NCI-H146 treated with DMSO at 0.1 percent for 48 hours (cell line): ENCODE results near the gene STX1A.
"Not testable (repeated sequence)": the region's sequence is repeated elsewhere in the genome, so short reads cannot be mapped to it uniquely, and the experiment has no call there.

Experiments used
- DNase-seq: peaks from one replicate; lab custom pipeline; 2025; ENCODE audit not compliant: unreplicated experiment; lab: John Stamatoyannopoulos, UW

The STX1A gene

DNA sequence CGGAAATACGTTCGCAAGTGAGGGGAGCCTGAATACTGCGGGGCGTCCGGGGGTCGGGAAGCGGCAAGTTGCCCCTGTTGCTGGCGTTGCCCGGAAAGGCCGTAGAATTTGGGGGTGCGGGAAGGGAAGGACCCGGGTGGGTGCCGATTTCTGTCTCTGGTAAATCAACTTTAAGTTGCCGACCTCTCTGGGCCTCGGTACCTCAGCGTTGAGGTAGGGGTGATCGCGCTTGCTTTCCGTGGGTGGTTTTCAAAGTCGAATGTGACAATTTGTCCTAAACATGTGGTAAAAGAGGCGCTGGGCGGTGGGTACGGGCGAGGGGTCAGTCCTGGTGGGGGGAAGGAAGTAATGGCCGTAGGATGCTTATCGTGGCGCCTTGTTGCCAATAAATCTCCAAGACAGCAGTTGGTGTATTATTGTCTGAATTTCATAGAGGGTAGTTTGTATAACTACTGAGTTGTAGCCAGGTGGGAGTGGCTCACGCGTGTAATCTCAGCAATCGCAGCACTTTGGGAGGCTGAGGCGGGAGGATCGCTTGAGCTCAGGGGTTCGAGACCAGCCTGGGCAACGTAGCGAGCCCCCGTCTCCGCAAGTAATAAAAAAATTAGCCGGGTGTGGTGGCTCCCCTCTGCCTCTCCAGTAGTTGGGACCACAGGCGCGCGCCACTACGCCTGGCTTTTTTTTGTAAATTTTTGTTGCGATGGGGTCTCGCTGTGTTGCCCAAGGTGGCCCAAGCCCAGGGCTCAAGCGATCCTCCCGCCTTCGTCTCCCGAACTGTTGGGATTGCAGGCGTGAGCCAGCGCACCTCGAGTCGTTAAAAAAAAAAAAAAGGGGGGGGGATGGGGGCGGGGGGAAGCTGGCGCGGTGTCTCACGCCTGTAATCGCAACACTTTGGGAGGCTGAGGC lies 35.4 kb downstream of the STX1A start:
- DNase-seq: no peak

DNA sequence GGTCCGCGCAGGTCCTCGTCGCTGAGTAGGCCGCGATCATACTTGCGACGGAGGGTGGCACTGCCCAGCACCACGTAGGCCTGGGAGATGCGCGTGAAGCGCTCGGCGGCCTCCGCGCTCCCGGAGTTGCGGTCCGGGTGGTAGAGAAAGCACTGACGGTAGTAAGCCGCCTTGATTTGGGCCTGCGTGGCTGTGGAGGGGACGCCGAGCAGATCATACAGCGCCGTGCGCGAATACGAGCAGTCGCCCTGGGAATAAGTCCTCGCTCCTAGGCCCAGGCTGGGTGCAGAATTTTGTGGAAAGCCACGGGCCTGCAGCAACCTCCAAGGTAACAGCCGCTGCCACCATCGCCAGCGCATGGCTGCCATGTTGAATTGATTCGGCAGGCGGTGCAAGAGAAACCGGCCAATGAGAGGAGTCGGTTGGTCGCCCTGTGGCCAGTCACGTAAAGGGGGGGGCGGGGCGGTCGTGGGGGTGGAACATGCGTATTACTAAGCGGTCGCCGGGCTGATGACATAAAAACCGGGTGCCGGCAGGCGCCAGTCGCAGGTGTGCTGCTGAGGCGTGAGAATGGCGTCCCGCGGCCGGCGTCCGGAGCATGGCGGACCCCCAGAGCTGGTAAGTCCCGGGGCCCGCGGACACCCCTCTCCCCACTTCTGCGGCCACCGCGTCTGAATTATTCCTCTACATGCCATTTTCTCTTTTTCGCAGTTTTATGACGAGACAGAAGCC lies 36.2 kb downstream of the STX1A start, which contains the start of the genes BUD23 and DNAJC30:
TSS of gene BUD23 (plus strand) at position 542 of the 732 bp plus-strand sequence. CDS start at position 571, 29 bp downstream.
TSS of gene DNAJC30 (minus strand) at position 398 of the 732 bp plus-strand sequence. CDS start at position 368, 30 bp downstream.
- peak; percentile 86 for DNase-seq

DNA sequence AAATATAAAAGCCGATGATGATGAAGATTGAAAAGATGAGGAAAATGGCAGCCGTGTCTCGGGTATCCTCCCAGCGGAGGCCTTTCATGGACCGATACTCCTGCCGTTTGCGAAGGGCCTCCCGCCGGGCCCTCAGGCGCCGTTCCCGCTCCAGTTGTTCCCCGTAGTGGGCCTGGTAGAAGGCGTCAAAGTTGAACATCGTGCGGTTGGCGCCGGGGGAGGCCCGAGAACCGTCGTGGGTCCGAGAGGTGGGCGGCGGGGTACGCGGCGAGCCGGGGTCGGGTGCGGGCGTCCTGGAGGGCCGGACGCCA lies 36.8 kb downstream of the STX1A start:
- no peak for DNase-seq

DNA sequence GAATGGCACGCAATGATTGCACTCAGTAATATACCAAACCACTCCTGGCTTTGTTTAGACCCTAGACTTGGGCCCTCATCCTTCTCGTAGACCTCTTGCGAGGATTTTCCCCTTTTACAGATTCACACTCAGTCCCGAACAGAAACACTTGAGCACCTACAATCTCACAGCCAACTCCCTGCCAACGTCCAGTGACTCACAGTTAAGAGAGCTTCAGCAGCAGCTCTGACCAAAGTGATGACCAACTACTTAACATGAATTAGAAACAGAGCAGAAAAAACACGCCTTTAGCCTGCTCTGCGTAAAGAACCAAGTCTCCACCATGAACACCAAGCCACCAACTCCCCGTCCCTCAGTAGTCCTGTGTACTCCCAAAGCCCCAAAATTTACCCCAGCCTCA lies 38.4 kb downstream of the STX1A start:
- DNase-seq: no peak

DNA sequence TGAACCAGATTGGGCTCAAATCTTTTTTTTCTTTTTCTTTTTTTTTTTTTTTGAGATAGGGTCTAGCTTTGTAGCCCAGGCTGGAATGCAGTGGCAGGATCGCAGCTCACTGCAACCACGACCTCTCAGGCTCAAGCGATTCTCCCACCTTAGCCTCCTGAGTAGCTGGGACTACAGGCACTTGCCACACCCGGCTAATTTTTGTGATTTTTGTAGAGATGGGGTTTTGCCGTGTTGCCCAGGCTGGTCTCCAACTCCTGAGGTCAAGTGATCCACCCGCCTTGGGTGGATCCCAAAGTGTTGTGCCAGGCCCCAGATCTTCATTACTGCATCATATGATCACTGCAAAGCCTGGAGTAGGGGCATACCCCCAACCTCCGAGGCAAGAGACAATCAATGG lies 39.0 kb downstream of the STX1A start:
- no peak for DNase-seq

DNA sequence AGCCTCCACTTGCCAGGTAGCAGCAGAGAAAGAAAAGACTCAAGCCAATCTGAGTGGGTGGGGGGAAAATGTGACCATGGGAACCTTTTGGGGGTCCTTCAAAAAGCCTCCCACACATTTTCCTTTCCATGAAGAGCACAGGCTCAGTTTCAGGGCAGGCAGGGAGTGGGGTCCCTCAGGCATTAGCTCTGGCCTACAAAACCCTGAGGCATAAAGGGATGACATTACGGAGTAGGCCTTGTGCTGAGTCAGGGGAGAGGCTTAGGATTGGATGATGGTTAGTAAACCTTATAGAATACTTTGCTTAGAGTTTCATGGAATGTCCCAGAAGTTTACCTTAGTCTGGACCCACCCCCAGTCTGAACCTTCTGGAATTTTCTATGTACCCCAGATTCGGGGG lies 39.8 kb downstream of the STX1A start:
- no peak for DNase-seq

DNA sequence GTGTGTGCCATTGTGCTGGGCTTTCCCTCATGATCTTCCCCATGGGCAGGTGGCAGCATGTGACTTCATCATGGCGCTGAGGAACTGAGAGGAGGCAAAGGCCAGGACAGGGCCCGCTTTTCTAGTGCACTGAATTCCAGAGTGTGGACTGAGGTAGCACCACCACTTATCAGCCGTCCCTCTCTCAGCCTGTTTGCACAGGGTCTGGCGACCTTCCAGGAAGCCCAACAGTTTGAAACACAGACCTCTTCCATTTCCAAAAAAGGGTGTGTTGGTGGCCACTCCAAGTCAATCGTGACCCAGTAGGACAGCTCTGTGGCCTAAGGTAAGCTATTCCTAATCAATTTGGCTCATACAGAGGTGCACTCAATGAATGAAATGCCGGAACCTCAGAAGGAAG lies 40.6 kb downstream of the STX1A start:
- DNase-seq: no peak

DNA sequence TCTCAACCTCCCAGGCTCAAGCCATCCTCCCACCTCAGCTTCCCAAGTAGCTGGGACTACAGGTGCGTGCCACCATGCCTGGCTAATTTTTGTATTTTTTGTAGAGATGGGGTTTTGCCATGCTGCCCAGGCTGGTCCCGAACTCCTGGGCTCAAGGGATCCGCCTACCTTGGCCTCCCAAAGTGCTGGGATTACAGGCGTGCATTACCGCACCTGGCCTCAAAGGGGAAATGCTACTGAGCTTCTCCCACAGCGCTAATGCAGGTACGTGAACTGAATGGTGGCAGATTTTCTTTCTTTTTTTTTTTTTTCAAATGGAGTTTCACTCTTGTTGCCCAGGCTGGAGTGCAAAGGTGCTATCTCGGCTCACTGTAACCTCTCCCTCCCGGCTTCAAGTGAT lies 43.4 kb downstream of the STX1A start:
- DNase-seq: not testable (repeated sequence)

DNA sequence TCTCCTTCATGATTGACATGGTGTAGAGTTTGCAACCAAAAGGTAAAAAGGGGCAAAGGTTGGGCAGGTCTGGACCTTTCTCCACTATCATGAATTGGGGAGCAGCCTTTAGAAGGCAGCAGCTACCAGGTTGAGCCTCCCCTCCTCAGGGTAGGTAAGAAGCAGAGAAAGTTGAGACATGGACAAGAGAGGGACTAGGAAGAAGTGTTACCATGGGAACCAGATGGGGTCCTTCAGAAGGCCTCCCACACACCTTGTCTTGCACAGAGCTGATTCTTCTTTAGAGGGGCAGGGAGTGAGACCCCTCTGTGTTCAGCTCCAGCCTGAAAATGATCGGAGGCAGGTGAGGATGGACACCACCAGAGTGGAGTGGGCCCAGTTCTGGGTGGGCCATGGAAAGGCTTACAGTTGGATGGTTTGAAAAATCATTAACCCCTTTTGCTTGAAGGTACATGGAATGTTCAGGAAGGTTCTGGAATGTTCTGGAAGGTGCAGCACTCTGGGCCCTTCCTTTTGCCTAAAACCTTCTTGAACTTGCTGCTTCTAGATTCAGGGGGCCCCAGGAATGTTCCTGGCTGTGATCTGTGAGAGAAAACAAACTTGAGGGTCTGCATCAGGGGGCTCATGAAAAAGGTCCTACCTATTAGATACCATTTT lies 44.9 kb downstream of the STX1A start:
- no peak for DNase-seq

DNA sequence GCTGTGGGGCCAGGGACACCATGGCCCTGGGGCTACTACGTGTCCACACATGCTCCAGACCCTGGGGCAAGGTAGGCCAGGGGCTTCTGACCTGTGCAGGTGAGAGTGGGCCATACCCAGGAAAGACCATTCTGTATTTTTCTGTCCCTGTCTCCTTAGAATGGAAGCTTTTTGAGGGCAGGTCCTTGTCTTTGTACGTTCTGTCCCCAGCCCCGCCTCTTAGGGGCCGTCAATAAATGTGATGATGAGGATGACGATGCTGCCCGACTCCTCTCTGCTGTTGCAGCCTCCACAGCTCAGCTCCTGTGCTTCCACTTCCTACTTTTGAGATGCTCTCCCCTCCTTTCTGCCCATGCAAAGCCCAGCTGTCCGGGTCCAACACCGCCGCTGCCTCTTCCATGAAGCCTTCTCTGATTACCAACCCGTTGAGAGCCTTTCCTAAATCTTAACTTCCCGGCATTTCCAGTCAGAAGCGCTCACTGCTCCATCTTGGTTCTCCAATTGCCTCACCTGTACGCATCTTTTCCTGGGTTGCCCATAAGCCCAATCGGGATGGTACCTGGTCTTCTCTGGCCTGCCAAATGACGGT lies 47.5 kb downstream of the STX1A start:
- DNase-seq: no peak

DNA sequence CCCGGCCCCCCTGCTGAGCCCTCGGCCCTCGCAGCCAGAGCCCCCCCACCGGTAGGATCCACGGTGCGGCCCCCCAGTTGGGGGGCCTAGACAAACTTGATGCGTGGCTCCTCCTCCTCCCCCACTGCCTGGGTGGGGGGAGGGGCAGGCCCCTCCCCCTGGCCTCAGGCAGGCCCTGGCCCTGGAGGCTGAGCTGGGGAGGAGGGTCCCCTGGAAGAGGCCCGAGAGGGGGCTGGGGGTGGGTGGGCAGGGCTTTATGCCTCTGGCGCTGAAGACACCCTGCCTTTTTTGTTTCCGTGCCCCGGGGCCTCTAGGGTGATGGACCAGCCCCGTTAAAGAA lies 48.2 kb downstream of the STX1A start:
- DNase-seq: no peak

DNA sequence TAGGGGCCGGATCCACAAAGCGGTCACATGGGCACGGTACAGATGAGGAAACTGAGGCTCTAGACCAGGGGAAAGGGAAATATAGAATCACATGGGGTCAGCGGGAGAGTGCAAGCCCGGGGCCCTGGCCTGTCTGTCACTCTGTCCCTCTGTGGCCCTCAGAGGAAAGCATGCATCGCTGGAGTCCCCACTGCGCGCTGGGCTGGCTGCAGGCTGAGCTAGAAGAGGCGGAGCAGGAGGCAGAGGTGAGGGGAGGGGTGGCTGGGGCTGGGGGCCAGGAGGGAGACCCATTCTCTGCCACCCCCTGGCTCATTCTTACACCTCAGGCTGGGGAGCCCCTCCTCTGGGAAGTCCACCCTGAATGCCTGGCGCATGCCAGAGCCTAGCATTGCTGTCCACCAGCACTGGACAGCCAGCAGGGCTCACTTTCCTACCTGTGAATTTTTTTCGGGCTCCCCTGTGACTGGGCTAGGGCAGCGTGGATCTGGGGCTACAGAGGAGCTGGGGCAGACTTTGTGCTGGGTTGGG lies 49.5 kb downstream of the STX1A start:
- no peak for DNase-seq

DNA sequence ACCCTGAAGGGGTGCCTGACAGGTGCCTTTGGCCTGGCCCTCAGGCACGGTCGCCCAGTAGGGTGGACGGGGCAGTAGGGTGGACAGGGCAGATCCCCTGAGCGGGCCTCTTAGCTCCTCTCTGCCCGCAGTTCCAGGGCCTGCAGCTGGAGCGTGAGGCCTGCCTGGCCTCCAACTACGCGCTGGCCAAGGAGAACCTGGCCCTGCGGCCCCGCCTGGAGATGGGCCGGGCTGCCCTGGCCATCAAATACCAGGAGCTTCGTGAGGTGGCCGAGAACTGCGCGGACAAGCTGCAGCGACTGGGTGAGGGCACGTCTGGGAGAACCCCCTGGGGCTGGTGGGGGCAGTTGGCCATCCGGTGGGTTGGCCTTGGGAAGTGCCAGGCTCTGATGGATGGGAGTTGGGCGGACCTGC lies 50.2 kb downstream of the STX1A start:
- DNase-seq: no peak

DNA sequence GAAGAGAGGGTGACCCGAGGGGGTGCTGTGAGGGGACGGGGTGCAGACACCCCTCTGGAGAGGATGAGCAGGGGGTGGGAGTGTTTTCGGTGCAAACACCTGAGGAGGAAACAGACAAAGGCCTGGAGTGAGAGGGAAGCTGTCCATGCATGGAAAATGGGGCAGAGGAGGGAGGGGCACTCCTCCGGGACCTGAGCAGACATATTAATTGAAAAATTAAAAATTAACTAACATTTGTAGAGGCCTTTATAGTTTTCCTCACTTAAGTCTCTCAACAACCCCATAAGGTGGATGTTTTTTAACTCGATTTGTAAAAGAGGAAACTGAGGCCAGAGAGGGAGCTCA lies 50.6 kb downstream of the STX1A start:
- no peak for DNase-seq

DNA sequence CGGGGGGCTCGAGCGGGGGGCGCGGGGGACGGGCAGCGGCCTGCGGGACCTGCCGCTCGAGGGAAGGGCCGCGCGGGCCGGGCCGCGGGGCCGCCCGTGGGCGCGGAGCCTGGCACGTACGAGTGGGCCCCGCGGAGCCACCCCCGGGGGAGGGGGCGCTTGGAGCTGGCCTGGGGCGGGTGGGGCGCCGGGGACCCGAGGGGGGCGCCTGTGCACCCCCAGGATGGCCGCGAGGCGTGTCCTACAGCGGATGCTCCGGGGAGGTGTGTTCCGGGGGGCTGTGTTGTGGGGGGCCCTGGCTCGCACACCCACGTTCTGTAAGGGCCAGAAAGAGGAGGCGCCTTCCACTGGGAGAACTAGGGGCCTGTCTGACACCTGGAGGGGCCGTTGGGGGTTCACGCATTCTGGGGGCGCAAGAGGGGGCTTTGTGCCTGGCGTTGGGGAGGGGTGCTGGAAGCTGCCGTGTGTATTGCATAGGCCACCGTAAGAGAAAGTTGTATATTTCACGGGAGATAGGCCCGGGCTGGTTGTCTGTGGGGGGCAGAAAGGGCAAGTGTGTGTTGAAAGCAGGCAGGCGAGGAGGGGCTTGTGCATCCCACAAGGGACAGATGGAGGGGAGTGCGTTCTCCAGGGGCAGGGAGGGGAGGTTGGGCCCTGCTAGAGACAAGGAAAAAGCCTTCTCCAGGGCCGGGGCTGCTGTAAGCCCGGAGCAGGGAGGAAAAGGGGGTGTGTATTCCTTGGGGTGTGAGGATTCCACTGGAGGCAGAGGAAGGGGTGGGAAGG lies 51.2 kb downstream of the STX1A start:
- no peak for DNase-seq

DNA sequence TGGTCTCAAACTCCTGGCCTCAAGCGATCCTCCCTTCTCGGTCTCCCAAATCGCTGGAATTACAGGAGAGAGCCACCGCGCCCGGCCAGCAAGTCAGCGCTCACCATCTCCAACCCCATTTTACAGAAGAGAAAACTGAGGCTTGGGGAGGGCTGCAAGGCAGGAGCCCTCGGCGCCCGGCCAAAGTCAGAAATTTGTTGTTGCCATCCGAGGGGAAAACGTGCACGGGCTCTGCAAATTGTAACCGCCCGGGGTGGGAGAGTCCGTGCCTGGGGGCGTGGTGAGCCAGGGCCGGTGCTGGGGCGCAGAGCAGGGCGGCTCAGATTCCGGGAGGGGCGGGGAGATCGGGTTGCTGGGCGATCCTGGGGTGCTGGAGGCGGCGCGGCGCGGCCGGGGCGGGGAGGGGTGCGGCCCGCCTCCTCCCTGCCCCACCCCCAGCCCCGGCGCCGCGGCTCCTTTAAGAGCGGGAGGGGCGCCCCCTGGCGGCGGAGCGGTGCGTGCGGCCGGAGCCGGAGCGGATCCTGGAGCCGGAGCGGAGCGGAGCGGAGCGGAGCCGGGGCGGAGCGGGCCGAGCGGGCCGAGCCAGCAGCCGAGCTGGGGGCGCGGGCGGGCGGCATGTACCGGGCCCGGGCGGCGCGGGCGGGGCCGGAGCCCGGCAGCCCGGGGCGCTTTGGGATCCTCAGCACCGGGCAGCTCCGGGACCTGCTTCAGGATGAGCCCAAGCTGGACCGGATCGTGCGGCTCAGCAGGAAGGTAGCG lies 51.9 kb downstream of the STX1A start, which contains the start of gene VPS37D:
TSS of gene VPS37D (plus strand) at position 488 of the 759 bp plus-strand sequence. CDS start at position 616, 128 bp downstream.
- DNase-seq: peak; percentile 64

DNA sequence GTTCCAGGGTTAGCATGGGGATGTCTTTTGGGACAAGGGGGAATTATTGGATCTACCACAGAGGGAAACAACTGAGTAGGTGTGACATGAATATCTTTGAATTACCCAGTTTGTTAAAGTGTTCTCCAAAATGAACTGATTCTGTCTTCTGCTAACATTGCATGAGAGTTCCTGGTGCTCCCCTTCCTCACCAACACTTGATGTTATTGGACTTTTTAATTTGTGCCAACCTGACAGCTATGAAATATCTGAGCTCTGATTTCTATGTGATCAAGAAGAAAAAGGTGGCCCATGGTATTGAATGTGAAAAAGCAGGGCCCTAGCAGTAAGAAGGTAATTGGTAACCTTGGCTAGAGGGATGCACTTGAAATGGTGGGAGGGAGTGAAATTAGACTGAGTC lies 56.4 kb downstream of the STX1A start:
- no peak for DNase-seq

DNA sequence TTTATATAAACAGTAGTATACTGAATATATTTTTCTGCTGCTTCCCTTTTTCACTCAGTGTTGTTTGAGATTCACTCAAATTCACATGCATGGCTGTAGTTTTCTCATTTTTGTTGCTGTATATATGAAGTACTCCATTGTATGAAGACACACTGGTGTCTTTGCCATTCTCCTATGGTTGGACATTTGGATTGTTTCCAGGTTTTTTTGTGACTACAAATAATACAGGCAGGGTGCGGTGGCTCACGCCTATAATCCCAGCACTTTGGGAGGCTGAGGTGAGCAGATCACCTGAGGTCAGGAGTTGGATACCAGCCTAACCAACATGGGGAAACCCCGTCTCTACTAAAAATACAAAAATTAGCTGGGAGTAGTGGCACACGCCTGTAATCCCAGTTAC lies 58.9 kb downstream of the STX1A start:
- peak; percentile 5 for DNase-seq

DNA sequence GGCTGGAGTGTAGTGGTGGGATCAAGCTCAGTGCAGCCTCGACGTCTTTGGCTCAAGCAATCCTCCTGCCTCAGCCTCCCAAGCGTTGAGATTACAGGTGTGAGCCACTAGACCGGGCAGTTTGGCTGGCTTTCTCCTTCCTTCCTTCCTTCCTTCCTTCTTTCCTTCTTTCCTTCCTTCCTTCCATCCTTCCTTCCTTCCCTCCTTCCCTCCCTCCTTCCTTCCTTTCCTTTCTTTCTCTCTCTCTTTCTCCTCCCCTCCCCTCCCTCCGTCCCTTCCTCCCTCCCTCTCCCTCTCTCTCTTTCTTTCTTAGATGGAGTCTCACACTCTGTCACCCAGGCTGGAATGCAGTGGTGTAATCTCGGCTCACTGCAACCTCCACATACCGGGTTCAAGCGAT lies 59.5 kb downstream of the STX1A start:
- DNase-seq: no peak

DNA sequence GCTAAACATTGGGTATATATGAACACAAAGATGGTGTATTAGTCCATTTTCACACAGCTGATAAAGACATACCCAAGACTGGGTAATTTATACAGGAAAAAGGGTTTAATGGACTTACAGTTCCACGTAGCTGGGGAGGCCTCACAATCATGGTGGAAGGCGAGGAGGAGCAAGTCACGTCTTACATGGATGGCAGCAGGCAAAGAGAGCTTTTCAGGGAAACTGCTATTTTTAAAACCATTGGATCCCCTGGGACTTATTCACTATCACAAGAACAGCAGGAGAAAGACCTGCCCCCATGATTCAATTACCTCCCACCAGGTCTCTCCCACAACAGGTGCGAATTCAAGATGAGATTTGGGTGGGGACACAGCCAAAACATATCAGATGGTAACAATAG lies 64.2 kb downstream of the STX1A start:
- not testable (repeated sequence) for DNase-seq
